ENCODE measurements around the gene ACTRT2. TPM values are rescaled to one million over a fixed set of nuclear protein-coding genes. Genes with fewer than 3 reads are reported as not detected.

ACTRT2 gene
- total and polyA plus RNA-seq, 3 donors from 2014 or later = 64.2 to 183 (median 143) TPM

GRCh38 chr1:2973601-2974593 lies 47.4 kb upstream of the ACTRT2 start:
- TF ChIP-seq, protein P1, sequence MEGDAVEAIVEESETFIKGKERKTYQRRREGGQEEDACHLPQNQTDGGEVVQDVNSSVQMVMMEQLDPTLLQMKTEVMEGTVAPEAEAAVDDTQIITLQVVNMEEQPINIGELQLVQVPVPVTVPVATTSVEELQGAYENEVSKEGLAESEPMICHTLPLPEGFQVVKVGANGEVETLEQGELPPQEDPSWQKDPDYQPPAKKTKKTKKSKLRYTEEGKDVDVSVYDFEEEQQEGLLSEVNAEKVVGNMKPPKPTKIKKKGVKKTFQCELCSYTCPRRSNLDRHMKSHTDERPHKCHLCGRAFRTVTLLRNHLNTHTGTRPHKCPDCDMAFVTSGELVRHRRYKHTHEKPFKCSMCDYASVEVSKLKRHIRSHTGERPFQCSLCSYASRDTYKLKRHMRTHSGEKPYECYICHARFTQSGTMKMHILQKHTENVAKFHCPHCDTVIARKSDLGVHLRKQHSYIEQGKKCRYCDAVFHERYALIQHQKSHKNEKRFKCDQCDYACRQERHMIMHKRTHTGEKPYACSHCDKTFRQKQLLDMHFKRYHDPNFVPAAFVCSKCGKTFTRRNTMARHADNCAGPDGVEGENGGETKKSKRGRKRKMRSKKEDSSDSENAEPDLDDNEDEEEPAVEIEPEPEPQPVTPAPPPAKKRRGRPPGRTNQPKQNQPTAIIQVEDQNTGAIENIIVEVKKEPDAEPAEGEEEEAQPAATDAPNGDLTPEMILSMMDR (IDR thresholded peaks at IDR 0.05) = no peak
- no peak for TF ChIP-seq POLR2A (IDR thresholded peaks at IDR 0.05)
- Histone ChIP-seq H3K36me3 (ENCODE audit: low read depth, missing control alignments) (no peaks in the 10 kb centered on the region), H3K4me3 (no peak overlapping the region), H3K27me3 (no peaks in the 10 kb centered on the region), H3K27ac (no peak overlapping the region), H3K4me1 (peaks cover 11% of the 10 kb centered on the region), H3K9me3 (no peaks in the 10 kb centered on the region)
- 47 to 72% methylated on average over 3 to 18 of the region's 18 CpGs for WGBS, 2 donors
- intact Hi-C loops (cut with DNase I; ENCODE audit: low total_unique reads) = no loop called here
- peak; percentile 13 for DNase-seq

DNA sequence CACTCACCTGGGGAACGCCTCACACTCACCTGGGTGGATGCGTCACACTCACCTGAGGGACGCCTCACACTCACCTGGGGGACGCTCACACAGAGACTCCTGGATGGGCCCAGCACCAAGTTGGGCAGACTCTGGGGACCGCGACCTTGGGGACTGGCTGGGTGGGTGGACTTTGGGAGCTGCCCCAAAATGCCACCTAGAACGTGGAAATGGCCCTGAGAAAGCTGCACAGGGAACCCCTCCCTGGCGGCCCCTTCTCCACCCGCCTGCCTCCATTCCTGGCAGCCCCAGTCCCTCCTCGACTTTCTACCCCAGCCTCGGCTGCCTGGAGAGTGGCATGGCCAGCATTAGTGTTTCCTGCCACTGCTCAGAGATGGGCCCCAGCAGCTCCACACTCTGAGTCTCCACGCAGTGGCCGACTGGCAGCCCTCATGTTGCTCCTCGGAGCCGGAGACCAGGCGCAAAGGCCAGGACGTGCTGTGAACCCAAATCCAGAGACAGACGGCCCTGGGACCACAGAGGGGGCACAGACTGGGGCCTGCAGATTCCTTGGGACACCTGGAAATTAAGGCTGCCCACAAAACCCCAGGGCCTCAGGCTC lies 46.5 kb upstream of the ACTRT2 start:
- H3K27ac ChIP-seq = no peak overlapping the region
- TF ChIP-seq, protein P1 (IDR thresholded peaks at IDR 0.05) = no peak
- TF ChIP-seq POLR2A (IDR thresholded peaks at IDR 0.05) = no peak
- no peaks in the 10 kb centered on the region for H3K27me3 ChIP-seq
- peaks cover 11% of the 10 kb centered on the region for H3K4me1 ChIP-seq
- no peak overlapping the region for H3K4me3 ChIP-seq
- 74 to 90% methylated on average over 7 to 16 of the region's 18 CpGs for WGBS, 2 donors
- intact Hi-C loops (cut with DNase I; ENCODE audit: low total_unique reads) = no loop called here
- peak; percentile 9 for DNase-seq
- H3K9me3 ChIP-seq = no peaks in the 10 kb centered on the region
- no peaks in the 10 kb centered on the region for H3K36me3 ChIP-seq (ENCODE audit: low read depth, missing control alignments)

DNA sequence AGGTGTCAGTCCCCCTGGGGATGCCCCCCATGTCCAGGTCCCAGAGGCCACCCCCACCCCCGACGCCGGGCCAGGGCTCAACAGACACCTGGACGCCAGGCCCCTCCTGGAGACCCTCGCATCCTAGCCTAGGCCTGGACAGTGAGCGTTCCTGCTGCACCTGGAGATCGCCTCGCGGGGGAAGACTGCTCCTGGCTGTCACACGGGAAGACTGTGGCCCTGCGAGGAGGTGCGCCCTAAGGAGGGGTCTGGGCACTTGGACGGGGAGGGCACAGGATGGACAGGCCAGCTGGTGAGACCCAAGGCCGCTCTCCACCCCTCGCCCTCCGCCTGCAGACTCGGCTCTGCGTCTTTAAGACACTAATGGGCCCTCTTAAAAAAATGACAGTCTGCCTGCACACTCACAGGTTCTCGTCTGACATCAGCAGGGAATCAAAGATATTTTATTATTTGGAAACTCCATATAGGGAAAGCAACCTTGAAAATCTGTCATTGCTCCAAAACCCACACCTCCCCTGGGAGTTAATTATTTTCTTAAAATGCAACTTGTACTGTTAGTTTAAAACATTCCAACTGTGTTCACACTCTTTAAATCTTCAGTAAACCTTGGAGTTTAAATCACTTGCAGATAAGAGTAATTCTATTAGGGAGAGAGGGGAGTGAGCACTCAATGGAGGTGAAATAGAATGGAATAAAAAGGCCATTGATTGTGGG lies 45.6 kb upstream of the ACTRT2 start:
- 16 to 58% methylated on average over 8 to 19 of the region's 19 CpGs for WGBS, 2 donors
- Histone ChIP-seq H3K9me3 (no peaks in the 10 kb centered on the region), H3K4me3 (no peak overlapping the region), H3K4me1 (peaks cover 11% of the 10 kb centered on the region), H3K27me3 (no peaks in the 10 kb centered on the region), H3K36me3 (ENCODE audit: low read depth, missing control alignments) (no peaks in the 10 kb centered on the region), H3K27ac (no peak overlapping the region)
- peak; percentile 37 for DNase-seq
- intact Hi-C loops (cut with DNase I; ENCODE audit: low total_unique reads) = no loop called here
- TF ChIP-seq, protein P1 (IDR thresholded peaks at IDR 0.05) = no peak
- no peak for TF ChIP-seq POLR2A (IDR thresholded peaks at IDR 0.05)

DNA sequence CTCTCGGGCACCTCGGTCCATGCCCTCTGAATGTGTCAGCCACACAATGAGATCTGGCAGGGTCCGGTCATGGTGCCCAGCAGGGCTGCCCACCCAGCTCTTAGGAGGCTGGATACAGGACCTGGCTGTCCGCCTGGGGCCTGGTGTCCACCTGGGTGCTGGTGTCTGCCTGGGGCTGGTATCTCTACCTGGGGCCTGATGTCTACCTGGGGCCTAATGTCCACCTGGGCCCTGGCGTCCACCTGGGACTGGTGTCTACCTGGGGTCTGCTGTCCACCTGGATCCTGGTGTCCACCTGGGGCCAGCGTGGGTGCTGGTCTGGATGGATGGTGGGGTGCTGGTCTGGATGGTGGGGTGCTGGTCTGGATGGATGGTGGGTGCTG lies 45.1 kb upstream of the ACTRT2 start:
- H3K36me3 ChIP-seq (ENCODE audit: low read depth, missing control alignments) = no peaks in the 10 kb centered on the region
- intact Hi-C loops (cut with DNase I; ENCODE audit: low total_unique reads) = no loop called here
- WGBS, 2 donors = 45 to 66% methylated on average over 3 to 6 of the region's 6 CpGs

More for the DNA sequence above, 45.1 kb upstream of the ACTRT2 start:
- no peaks in the 10 kb centered on the region for H3K27me3 ChIP-seq
- peaks cover 11% of the 10 kb centered on the region for H3K4me1 ChIP-seq
- DNase-seq = peak; percentile 12
- H3K27ac ChIP-seq = no peak overlapping the region
- no peaks in the 10 kb centered on the region for H3K9me3 ChIP-seq
- TF ChIP-seq POLR2A (IDR thresholded peaks at IDR 0.05) = no peak
- TF ChIP-seq, protein P1 (IDR thresholded peaks at IDR 0.05) = no peak
- no peak overlapping the region for H3K4me3 ChIP-seq
